Measurements from ENCODE around the gene HTR5A. TPM values are rescaled to one million over a fixed set of nuclear protein-coding genes. Genes with fewer than 3 reads are reported as not detected.

HTR5A gene
- total RNA-seq, 4 donors from 2014 or later: not detected

DNA sequence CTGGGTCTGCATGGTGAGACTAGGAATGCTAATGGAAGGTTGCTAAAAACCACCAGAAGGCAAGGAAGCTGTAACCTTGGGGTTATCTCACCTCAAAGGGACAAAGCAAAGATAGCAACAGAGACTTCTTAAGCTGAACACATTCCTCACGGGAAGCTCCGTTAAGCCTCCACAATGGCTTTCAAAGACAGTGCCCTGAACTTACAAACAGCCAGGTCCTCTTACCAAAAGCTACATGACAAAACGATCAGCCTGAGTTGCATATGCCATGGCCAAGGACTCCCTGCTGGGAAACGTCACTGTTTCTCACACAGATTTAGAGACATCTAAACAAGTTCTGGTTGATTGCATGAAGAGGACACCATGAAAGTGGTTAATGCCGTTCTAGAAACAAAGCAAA is 52.7 kb downstream of the HTR5A start:
- TF ChIP-seq, protein P1, sequence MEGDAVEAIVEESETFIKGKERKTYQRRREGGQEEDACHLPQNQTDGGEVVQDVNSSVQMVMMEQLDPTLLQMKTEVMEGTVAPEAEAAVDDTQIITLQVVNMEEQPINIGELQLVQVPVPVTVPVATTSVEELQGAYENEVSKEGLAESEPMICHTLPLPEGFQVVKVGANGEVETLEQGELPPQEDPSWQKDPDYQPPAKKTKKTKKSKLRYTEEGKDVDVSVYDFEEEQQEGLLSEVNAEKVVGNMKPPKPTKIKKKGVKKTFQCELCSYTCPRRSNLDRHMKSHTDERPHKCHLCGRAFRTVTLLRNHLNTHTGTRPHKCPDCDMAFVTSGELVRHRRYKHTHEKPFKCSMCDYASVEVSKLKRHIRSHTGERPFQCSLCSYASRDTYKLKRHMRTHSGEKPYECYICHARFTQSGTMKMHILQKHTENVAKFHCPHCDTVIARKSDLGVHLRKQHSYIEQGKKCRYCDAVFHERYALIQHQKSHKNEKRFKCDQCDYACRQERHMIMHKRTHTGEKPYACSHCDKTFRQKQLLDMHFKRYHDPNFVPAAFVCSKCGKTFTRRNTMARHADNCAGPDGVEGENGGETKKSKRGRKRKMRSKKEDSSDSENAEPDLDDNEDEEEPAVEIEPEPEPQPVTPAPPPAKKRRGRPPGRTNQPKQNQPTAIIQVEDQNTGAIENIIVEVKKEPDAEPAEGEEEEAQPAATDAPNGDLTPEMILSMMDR (IDR thresholded peaks at IDR 0.05; ENCODE audit: low read depth): no peak

DNA sequence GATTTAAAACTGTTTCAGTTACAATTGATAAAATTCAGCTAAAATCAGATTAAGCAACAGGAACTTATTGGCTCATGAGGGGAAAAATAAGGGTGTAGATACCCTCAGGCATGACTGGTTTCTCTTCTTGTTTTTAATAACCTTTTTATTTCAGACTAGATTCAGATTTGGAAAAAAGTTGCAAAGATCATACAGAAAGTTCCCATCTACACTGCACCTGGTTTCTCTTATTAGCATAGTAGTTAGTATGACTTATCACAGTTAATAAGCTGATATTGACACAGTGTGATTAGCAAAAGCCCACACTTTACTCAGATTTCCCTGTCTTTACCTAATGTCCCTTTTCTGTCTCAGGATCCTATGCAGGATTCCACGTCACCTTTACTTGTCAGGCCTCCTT is 53.3 kb downstream of the HTR5A start:
- TF ChIP-seq, protein P1 (IDR thresholded peaks at IDR 0.05; ENCODE audit: low read depth): no peak

DNA sequence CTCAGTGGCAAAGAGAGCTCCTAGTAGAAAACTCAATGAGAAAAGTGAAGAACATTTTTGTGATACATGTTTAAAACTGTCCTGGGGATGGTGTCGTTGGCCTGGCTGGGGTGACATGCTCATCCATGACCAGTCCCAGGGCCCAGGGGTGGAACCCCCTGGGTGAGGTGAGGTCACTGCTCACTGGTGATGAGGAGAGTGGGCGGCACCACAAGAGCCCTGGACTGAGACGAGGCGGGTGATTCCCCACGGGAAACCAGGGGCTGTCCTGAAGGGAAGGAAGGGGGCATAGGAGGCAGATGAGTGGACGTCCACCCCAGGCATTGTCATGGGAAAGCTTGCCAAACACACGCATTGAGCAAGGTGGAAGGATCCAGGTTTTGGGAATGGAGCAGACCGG is 54.6 kb downstream of the HTR5A start:
- TF ChIP-seq, protein P1 (IDR thresholded peaks at IDR 0.05; ENCODE audit: low read depth): no peak

DNA sequence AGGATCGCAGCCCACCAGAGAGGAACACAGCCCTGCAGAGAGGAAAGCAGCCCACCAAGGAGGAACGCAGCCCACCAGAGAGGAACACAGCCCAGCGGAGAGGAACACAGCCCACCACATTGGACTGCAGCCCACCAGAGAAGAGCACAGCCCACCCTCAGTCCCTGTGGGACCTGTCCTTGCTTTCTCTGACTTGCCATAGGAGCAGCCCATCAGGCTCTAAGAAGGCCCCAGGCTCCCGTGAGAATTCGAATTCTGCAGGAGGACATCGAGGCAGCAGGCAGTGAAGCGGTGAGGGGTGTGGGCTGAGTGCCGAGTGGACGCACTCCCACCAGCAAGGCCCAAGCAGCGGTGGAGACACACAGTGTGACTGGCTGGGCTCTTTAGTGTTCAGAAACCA is 59.1 kb downstream of the HTR5A start:
- TF ChIP-seq, protein P1 (IDR thresholded peaks at IDR 0.05; ENCODE audit: low read depth): no peak

DNA sequence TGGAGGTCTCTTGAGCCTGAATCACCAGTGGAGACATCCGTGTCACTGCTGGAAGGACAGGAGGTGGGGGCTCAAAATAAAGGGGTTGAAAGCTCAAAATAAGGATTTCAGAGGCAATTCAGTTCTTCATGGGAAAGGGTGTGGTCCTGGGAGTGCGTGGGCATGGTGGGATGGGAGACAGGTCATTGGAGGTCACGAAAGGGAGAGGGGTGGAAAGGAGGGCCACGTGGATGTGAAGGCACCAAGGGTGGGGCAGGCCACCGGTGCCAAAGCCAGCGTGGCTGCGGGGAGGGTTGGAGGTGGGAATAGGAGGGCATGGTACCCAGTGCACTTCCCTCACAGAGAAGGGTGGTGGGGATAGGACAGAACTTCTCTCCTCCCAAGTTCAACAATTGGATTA is 59.7 kb downstream of the HTR5A start:
- TF ChIP-seq, protein P1 (IDR thresholded peaks at IDR 0.05; ENCODE audit: low read depth): no peak

DNA sequence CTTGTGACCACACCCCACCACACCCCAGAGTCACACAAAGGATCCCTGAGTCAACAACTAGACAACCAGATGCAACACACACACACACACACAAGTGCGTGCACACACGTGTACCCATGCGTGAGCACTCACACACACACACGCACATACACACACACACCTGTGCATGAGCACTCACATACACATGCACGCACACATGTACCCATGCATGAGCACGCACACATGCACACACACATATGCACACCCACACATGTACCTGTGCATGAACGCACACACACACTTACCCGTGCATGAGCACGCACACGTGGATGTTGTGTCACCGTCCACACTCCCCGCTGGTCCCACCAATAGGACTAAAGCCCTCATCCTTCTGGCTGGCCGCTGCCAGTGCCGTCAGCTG is 60.4 kb downstream of the HTR5A start:
- TF ChIP-seq, protein P1 (IDR thresholded peaks at IDR 0.05; ENCODE audit: low read depth): no peak

DNA sequence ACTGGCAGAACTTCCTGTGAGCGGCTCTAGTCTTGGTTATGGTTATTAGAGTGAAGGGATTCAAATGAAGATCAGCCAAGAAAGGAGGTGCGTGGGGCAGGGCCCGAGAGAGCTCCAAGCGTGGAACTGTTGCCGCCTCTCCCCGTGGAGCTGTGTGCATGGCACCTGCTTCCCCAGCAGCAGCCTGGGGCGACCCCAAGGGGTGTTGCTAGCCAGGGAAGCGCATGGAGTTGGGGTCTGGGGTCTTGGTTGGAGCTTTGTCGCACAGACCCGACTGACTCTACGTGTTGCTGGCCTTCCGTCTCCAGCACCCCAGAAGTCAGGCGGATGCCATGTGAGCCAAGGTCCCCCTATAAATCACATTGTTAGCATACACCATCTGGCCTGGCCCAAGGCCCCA is 61.0 kb downstream of the HTR5A start:
- TF ChIP-seq, protein P1 (IDR thresholded peaks at IDR 0.05; ENCODE audit: low read depth): no peak
